ENCODE results near the gene COL20A1.

DNA sequence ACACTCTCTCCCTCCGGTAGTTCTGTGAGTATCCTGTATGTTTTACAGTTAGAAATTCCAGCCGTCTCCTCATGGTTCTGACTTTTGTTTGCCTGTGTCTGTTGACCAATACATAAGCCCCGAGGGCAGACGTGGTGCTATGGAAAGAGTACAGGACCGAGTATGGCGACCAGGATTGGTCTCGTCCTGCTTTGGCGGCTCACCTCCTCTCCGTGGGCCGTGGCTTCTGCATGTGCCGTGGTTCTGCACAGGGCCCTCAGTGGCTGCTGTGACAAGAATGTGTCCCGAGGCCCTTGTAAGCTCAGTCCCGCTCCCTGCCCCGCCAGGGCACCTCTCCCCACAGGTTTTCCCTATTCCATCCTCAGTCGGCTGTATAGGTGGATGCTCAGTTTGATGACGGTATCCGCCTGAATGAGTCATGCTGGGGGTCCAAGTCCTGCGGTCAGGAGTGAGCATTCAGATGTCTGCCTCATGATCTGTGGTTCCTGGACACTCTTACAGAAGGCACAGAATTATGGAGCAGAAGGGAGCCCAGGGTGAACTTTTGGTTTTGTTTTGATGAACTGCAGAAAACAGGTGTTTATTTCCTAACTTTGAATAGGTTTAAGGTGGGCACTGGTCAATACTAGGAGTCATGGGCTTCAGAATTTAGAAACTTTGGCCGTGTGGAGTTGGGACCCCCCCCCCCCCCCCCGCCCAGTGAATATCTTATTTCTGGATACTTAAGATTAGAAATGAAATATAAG, 19.2 kb upstream of the COL20A1 start:
- TF ChIP-seq, protein P1, sequence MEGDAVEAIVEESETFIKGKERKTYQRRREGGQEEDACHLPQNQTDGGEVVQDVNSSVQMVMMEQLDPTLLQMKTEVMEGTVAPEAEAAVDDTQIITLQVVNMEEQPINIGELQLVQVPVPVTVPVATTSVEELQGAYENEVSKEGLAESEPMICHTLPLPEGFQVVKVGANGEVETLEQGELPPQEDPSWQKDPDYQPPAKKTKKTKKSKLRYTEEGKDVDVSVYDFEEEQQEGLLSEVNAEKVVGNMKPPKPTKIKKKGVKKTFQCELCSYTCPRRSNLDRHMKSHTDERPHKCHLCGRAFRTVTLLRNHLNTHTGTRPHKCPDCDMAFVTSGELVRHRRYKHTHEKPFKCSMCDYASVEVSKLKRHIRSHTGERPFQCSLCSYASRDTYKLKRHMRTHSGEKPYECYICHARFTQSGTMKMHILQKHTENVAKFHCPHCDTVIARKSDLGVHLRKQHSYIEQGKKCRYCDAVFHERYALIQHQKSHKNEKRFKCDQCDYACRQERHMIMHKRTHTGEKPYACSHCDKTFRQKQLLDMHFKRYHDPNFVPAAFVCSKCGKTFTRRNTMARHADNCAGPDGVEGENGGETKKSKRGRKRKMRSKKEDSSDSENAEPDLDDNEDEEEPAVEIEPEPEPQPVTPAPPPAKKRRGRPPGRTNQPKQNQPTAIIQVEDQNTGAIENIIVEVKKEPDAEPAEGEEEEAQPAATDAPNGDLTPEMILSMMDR (IDR thresholded peaks at IDR 0.05) = no peak
- no peak for TF ChIP-seq ZFX (IDR thresholded peaks at IDR 0.05; ENCODE audit: borderline replicate concordance)

Data from 22Rv1 (cell line).